ENCODE data around the gene ZNFX1.

ZNFX1 gene

DNA sequence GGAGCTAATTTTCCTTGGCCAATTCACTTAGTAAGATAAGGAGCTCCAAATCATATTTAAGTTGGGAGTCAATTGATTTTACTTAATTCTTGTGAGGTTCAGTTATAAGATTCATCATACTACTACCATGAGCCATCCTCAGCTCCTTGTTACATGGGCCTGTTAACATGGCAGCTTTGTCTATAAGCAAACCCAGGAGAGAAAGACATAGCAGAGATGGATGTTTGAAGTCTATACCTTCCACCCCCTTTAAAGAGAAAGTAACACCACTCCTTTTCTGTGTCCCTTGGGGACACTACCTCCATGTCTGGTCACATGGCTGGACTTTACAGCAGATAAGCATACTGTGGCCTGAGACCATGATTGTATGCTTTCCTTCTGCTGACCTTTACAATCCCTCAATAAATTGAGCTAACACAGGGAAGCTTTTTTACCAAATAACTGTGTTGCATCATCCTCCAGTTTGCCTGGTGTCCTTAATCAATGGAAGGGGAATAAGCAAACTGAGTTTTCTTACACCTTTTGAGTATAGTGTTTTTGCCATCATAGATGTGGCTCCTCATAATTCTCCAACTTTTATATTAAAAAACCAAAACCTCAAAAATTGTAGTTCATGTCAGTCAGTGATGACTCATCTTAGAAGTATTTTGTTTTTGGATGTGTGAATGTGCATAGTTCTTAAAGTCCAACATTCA is 9.8 kb upstream of the ZNFX1 start:
- Histone ChIP-seq H3K9ac (ENCODE audit: low read length) (no peak overlapping the region), H3K4me1 (ENCODE audit: low read length) (no peaks in the 10 kb centered on the region; the same call in 1 of the 2 replicates), H3F3A (ENCODE audit: insufficient read depth, low read length) (peaks cover 13% of the 10 kb centered on the region; the same call in 1 of the 2 replicates), H3K36me3 (replicated peaks; ENCODE audit: insufficient read depth, low read length) (peaks cover 54% of the 10 kb centered on the region), H3K4me2 (ENCODE audit: low read depth, low read length) (no peak overlapping the region), H3K79me2 (ENCODE audit: low read length) (peaks cover 58% of the 10 kb centered on the region), H3K4me3 (ENCODE audit: low read length) (no peak overlapping the region), H3K27me3 (replicated peaks; ENCODE audit: insufficient read depth, low read length) (no peaks in the 10 kb centered on the region), H4K20me1 (ENCODE audit: insufficient read depth, low read length) (peaks cover 29% of the 10 kb centered on the region), H3K9me3 (replicated peaks; ENCODE audit: insufficient read depth, low read length) (no peaks in the 10 kb centered on the region), H2AFZ (ENCODE audit: low read length) (no peak overlapping the region), H3K27ac (ENCODE audit: low read length) (no peak overlapping the region), H3K9me2 (replicated peaks; ENCODE audit: insufficient read depth, low read length) (no peaks in the 10 kb centered on the region)
- no peak for DNase-seq
- TF ChIP-seq EZH2 (optimal IDR thresholded peaks at IDR 0.05; ENCODE audit: low read depth, low read length) (no peak), EZH2phosphoT487 (IDR thresholded peaks at IDR 0.05; ENCODE audit: low read length) (no peak)
- TF ChIP-seq, protein P1, sequence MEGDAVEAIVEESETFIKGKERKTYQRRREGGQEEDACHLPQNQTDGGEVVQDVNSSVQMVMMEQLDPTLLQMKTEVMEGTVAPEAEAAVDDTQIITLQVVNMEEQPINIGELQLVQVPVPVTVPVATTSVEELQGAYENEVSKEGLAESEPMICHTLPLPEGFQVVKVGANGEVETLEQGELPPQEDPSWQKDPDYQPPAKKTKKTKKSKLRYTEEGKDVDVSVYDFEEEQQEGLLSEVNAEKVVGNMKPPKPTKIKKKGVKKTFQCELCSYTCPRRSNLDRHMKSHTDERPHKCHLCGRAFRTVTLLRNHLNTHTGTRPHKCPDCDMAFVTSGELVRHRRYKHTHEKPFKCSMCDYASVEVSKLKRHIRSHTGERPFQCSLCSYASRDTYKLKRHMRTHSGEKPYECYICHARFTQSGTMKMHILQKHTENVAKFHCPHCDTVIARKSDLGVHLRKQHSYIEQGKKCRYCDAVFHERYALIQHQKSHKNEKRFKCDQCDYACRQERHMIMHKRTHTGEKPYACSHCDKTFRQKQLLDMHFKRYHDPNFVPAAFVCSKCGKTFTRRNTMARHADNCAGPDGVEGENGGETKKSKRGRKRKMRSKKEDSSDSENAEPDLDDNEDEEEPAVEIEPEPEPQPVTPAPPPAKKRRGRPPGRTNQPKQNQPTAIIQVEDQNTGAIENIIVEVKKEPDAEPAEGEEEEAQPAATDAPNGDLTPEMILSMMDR (IDR thresholded peaks at IDR 0.05; ENCODE audit: low read length) = no peak

GRCh38 chr20:49286689-49287551 is 9.1 kb upstream of the ZNFX1 start:
- peaks cover 35% of the 10 kb centered on the region for H4K20me1 ChIP-seq (ENCODE audit: insufficient read depth, low read length)
- TF ChIP-seq EZH2phosphoT487 (IDR thresholded peaks at IDR 0.05; ENCODE audit: low read length) = no peak
- no peak for TF ChIP-seq EZH2 (optimal IDR thresholded peaks at IDR 0.05; ENCODE audit: low read depth, low read length)
- TF ChIP-seq, protein P1 (IDR thresholded peaks at IDR 0.05; ENCODE audit: low read length) = no peak
- no peaks in the 10 kb centered on the region for H3K27me3 ChIP-seq (replicated peaks; ENCODE audit: insufficient read depth, low read length)
- no peak overlapping the region for H3K9ac ChIP-seq (ENCODE audit: low read length)
- no peaks in the 10 kb centered on the region for H3K9me3 ChIP-seq (replicated peaks; ENCODE audit: insufficient read depth, low read length)
- no peak for DNase-seq
- peaks cover 61% of the 10 kb centered on the region for H3K36me3 ChIP-seq (replicated peaks; ENCODE audit: insufficient read depth, low read length)
- no peak overlapping the region for H2AFZ ChIP-seq (ENCODE audit: low read length)
- H3K4me1 ChIP-seq (ENCODE audit: low read length) = no peaks in the 10 kb centered on the region; the same call in 1 of the 2 replicates
- H3K4me3 ChIP-seq (ENCODE audit: low read length) = no peak overlapping the region
- H3K27ac ChIP-seq (ENCODE audit: low read length) = no peak overlapping the region
- H3K9me2 ChIP-seq (replicated peaks; ENCODE audit: insufficient read depth, low read length) = no peaks in the 10 kb centered on the region
- H3F3A ChIP-seq (ENCODE audit: insufficient read depth, low read length) = peaks cover 16% of the 10 kb centered on the region; the same call in 1 of the 2 replicates
- no peak overlapping the region for H3K4me2 ChIP-seq (ENCODE audit: low read depth, low read length)
- peaks cover 66% of the 10 kb centered on the region for H3K79me2 ChIP-seq (ENCODE audit: low read length)

- Histone ChIP-seq H3K9me2 (replicated peaks; ENCODE audit: insufficient read depth, low read length) (no peaks in the 10 kb centered on the region), H3K9ac (ENCODE audit: low read length) (no peak overlapping the region), H3K9me3 (replicated peaks; ENCODE audit: insufficient read depth, low read length) (no peaks in the 10 kb centered on the region), H3K27me3 (replicated peaks; ENCODE audit: insufficient read depth, low read length) (no peaks in the 10 kb centered on the region), H3K4me2 (ENCODE audit: low read depth, low read length) (no peak overlapping the region), H3K79me2 (ENCODE audit: low read length) (peaks cover 76% of the 10 kb centered on the region), H3K27ac (ENCODE audit: low read length) (no peak overlapping the region), H3K36me3 (replicated peaks; ENCODE audit: insufficient read depth, low read length) (peaks cover 71% of the 10 kb centered on the region), H3F3A (ENCODE audit: insufficient read depth, low read length) (peaks cover 25% of the 10 kb centered on the region), H2AFZ (ENCODE audit: low read length) (no peak overlapping the region), H3K4me1 (ENCODE audit: low read length) (peaks cover 4% of the 10 kb centered on the region; the same call in 1 of the 2 replicates), H4K20me1 (ENCODE audit: insufficient read depth, low read length) (peaks cover 35% of the 10 kb centered on the region), H3K4me3 (ENCODE audit: low read length) (no peak overlapping the region)
- TF ChIP-seq EZH2phosphoT487 (IDR thresholded peaks at IDR 0.05; ENCODE audit: low read length) = no peak
- no peak for DNase-seq
Observed at GRCh38 chr20:49285813-49286494, 8.1 kb upstream of the ZNFX1 start.
